Measurements from ENCODE around the gene CAP2. TPM values are rescaled to one million over a fixed set of nuclear protein-coding genes. Genes with fewer than 3 reads are reported as not detected.

The CAP2 gene
- total RNA-seq, 1 experiment from 2014 or later = 11.5 TPM

DNA sequence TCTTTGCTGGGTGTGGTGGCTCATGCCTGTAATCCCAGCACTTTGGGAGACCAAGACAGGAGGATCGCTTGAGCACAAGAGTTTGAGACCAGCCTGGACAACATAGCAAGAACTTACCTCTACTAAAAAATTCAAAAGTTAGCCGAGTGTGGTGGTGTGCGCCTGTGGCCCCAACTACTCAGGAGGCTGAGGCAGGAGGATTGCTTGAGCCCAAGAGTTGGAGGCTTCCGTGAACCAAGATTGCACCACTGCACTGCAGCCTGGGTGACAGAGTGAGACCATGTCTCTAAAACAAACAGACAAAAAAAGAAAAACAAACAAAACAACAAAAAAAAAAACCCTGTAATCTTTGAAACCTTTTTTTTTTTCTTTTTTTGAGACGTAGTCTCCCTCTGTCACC lies 67.5 kb downstream of the CAP2 start:
- Histone ChIP-seq H3K79me1 (ENCODE audit: insufficient read depth, low read depth, low read length, poor library complexity, severe bottlenecking) (no peaks in the 10 kb centered on the region), H3K18ac (ENCODE audit: insufficient read length, low read depth, low read length) (no peak overlapping the region), H3K4me1 (ENCODE audit: insufficient read depth, low read length) (no peaks in the 10 kb centered on the region), H2BK20ac (ENCODE audit: low read depth, low read length, poor library complexity, severe bottlenecking) (no peak overlapping the region), H3K27me3 (ENCODE audit: insufficient read depth, low read length) (no peaks in the 10 kb centered on the region), H2BK15ac (ENCODE audit: low read depth, low read length) (no peak overlapping the region), H3K9ac (ENCODE audit: extremely low read depth, insufficient read length, low read length) (no peak overlapping the region), H4K8ac (replicated peaks; ENCODE audit: insufficient read length, low read depth, low read length) (no peak overlapping the region), H4K20me1 (ENCODE audit: control insufficient read depth, insufficient read depth, insufficient read length) (no peaks in the 10 kb centered on the region), H3K14ac (ENCODE audit: insufficient read depth, low read length) (no peak overlapping the region), H3T11ph (ENCODE audit: low read length) (no peak overlapping the region), H3K56ac (ENCODE audit: insufficient read length, low read depth, low read length) (no peak overlapping the region), H2BK12ac (ENCODE audit: insufficient read length, low read depth, low read length) (no peak overlapping the region), H4K5ac (ENCODE audit: insufficient read length, low read depth, low read length) (no peak overlapping the region), H2BK5ac (ENCODE audit: insufficient read length, low read length) (no peak overlapping the region), H3K23me2 (ENCODE audit: insufficient read length, low read depth, low read length, poor library complexity, severe bottlenecking) (no peaks in the 10 kb centered on the region), H3K4ac (ENCODE audit: low read depth, low read length) (no peak overlapping the region), H3K9me3 (ENCODE audit: control insufficient read depth, low read depth, low read length) (no peaks in the 10 kb centered on the region), H3K79me2 (ENCODE audit: insufficient read depth, low read length) (no peaks in the 10 kb centered on the region), H4K91ac (ENCODE audit: insufficient read length, low read depth, low read length) (no peak overlapping the region), H2AK5ac (ENCODE audit: insufficient read length, low read length) (no peak overlapping the region), H3K4me2 (ENCODE audit: insufficient read depth, insufficient read length, low read length) (no peak overlapping the region), H3K23ac (ENCODE audit: insufficient read length, low read depth, low read length) (no peak overlapping the region), H2BK120ac (ENCODE audit: low read depth, low read length, poor library complexity, severe bottlenecking) (no peak overlapping the region), H2AFZ (ENCODE audit: low read length) (no peak overlapping the region), H3K27ac (ENCODE audit: insufficient read length, low read depth, low read length) (no peak overlapping the region)
- no peak for DNase-seq
- Mint-ChIP-seq H3K36me3 (ENCODE audit: insufficient read depth in 1 of 3, low read depth in 3 of 3) (no peaks in the 10 kb centered on the region; a peak in 1 of 7 replicates), H3K27ac (no peak overlapping the region), H3K27me3 (ENCODE audit: low read depth) (no peaks in the 10 kb centered on the region), H3K4me1 (0 out of 4 replicates have a peak, but pooled peaks cover 0 to 2% of the 10 kb centered on the region in 2 experiments), H3K9me3 (no peaks in the 10 kb centered on the region), H3K4me3 (no peak overlapping the region)
- TF ChIP-seq, protein P1, sequence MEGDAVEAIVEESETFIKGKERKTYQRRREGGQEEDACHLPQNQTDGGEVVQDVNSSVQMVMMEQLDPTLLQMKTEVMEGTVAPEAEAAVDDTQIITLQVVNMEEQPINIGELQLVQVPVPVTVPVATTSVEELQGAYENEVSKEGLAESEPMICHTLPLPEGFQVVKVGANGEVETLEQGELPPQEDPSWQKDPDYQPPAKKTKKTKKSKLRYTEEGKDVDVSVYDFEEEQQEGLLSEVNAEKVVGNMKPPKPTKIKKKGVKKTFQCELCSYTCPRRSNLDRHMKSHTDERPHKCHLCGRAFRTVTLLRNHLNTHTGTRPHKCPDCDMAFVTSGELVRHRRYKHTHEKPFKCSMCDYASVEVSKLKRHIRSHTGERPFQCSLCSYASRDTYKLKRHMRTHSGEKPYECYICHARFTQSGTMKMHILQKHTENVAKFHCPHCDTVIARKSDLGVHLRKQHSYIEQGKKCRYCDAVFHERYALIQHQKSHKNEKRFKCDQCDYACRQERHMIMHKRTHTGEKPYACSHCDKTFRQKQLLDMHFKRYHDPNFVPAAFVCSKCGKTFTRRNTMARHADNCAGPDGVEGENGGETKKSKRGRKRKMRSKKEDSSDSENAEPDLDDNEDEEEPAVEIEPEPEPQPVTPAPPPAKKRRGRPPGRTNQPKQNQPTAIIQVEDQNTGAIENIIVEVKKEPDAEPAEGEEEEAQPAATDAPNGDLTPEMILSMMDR (conservative IDR thresholded peaks at IDR 0.05) = no peak
- WGBS (ENCODE audit: extremely low coverage, insufficient read length, low lambda C conversion rate) = no CpG with 5 or more reads among the region's 5 CpGs
